Osteoblast (primary cell): ENCODE data around the gene TLR9. TPM values are rescaled to one million over a fixed set of nuclear protein-coding genes. Genes with fewer than 3 reads are reported as not detected.

Experiments used
- DNase-seq: peaks from one replicate; pipeline ENCODE4 v3.0.0; 2011; ENCODE audit warnings: low spot score, mixed read lengths; ENCODE audit not compliant: insufficient read length; ENCODE audit errors: missing footprints
- H2AFZ ChIP-seq: 2 replicates; pipeline ENCODE4 v1.6.0; 2011; ENCODE audit warnings: mild to moderate bottlenecking, low read length
- H3K27ac ChIP-seq: 2 replicates; pipeline ENCODE4 v1.5.1; 2011; ENCODE audit warnings: mild to moderate bottlenecking, low read depth, low read length, moderate library complexity
- H3K27me3 ChIP-seq: 2 replicates; pipeline ENCODE4 v1.6.0; 2012; ENCODE audit warnings: mild to moderate bottlenecking, control low read depth, inconsistent platforms, low read length, moderate library complexity; ENCODE audit not compliant: insufficient read depth
- H3K36me3 ChIP-seq: 2 replicates; pipeline ENCODE4 v1.5.1; 2011; ENCODE audit warnings: mild to moderate bottlenecking, low read length, control low read depth, moderate library complexity; ENCODE audit not compliant: insufficient read depth
- H3K4me1 ChIP-seq: 2 replicates; pipeline ENCODE4 v1.5.1; 2011; ENCODE audit warnings: mild to moderate bottlenecking, low read length, control low read depth, moderate library complexity; ENCODE audit not compliant: insufficient read depth
- H3K4me2 ChIP-seq: 2 replicates; pipeline ENCODE4 v1.6.0; 2011; ENCODE audit warnings: mild to moderate bottlenecking, low read length; ENCODE audit not compliant: insufficient read depth
- H3K4me3 ChIP-seq: fragments of 200-600 bp; sonication (generic); 3 replicates; pipeline ENCODE4 v1.5.1; 2012; ENCODE audit warnings: mild to moderate bottlenecking, low read length, inconsistent platforms; ENCODE audit not compliant: insufficient read depth
- H3K79me2 ChIP-seq: 2 replicates; pipeline ENCODE4 v1.6.0; 2012; ENCODE audit warnings: mild to moderate bottlenecking, low read length, control low read depth, inconsistent platforms; ENCODE audit not compliant: insufficient read depth
- H3K9me3 ChIP-seq: 2 replicates; pipeline ENCODE4 v1.5.1; 2011; ENCODE audit warnings: low read depth, low read length, control low read depth
- H4K20me1 ChIP-seq: 2 replicates; pipeline ENCODE4 v1.6.0; 2012; ENCODE audit warnings: mild to moderate bottlenecking, low read length, control low read depth; ENCODE audit not compliant: insufficient read depth
- total RNA-seq: library from RNA; depleted of rRNA; stranded (reverse); fragments of >200 nt; gene quantifications from 2 replicates; pipeline ENCODE4 v1.2.3, GENCODE V29; 2012
- TF ChIP-seq, protein P1 (sequence below): IDR thresholded peaks from 2 replicates; pipeline ENCODE4 v1.5.1; 2011; ENCODE audit warnings: mild to moderate bottlenecking, low read depth, low read length, moderate library complexity; ENCODE audit errors: extremely low read depth

Gene TLR9
- total RNA-seq, 1 donor: not detected

DNA sequence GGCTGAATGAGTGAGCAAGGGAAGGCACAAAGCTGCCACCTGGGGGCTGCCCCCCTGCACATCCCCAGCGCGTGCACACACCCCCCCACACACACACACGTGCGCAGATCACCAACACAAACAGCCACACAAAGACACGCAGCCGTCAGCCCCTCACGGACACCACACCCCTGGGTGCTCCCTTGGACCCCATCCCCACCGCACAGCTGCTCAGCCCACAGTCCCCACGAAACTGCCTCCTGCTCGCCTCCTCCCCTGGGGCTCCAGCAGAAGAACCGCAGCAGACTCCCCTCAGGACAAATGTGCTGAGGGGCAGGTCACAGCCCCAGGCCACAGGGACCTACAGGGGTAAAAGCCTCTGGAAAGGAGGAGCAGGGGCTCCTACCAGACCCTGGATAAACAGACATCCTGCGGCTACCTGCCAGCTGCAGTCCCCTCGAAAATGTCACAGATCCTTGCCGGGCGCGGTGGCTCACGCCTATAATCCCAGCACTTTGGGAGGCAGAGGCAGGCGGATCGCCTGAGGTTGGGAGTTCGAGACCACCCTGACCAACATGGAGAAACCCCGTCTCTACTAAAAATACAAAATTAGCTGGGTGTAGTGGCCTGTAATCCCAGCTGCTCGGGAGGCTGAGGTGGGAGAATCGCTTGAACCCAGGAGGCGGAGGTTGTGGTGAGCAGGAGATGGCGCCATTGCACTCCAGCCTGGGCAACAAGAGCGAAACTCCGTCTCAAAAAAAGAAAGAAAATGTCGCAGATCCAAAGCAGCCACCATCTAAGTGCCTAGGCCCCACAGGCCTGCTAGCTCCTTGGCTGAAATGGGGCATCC is 7.0 kb upstream of the TLR9 start:
- peaks cover 12% of the 10 kb centered on the region for H3K4me1 ChIP-seq
- peaks cover 52% of the 10 kb centered on the region for H3K79me2 ChIP-seq
- H2AFZ ChIP-seq: no peak overlapping the region
- H3K27me3 ChIP-seq: no peaks in the 10 kb centered on the region
- H4K20me1 ChIP-seq: peaks cover 38% of the 10 kb centered on the region
- H3K27ac ChIP-seq: no peak overlapping the region
- H3K4me2 ChIP-seq: no peak overlapping the region
- peak; percentile 51 for DNase-seq
- no peak overlapping the region for H3K4me3 ChIP-seq
- H3K36me3 ChIP-seq: peaks cover 39% of the 10 kb centered on the region
- H3K9me3 ChIP-seq: no peaks in the 10 kb centered on the region
- TF ChIP-seq, protein P1, sequence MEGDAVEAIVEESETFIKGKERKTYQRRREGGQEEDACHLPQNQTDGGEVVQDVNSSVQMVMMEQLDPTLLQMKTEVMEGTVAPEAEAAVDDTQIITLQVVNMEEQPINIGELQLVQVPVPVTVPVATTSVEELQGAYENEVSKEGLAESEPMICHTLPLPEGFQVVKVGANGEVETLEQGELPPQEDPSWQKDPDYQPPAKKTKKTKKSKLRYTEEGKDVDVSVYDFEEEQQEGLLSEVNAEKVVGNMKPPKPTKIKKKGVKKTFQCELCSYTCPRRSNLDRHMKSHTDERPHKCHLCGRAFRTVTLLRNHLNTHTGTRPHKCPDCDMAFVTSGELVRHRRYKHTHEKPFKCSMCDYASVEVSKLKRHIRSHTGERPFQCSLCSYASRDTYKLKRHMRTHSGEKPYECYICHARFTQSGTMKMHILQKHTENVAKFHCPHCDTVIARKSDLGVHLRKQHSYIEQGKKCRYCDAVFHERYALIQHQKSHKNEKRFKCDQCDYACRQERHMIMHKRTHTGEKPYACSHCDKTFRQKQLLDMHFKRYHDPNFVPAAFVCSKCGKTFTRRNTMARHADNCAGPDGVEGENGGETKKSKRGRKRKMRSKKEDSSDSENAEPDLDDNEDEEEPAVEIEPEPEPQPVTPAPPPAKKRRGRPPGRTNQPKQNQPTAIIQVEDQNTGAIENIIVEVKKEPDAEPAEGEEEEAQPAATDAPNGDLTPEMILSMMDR: no peak

DNA sequence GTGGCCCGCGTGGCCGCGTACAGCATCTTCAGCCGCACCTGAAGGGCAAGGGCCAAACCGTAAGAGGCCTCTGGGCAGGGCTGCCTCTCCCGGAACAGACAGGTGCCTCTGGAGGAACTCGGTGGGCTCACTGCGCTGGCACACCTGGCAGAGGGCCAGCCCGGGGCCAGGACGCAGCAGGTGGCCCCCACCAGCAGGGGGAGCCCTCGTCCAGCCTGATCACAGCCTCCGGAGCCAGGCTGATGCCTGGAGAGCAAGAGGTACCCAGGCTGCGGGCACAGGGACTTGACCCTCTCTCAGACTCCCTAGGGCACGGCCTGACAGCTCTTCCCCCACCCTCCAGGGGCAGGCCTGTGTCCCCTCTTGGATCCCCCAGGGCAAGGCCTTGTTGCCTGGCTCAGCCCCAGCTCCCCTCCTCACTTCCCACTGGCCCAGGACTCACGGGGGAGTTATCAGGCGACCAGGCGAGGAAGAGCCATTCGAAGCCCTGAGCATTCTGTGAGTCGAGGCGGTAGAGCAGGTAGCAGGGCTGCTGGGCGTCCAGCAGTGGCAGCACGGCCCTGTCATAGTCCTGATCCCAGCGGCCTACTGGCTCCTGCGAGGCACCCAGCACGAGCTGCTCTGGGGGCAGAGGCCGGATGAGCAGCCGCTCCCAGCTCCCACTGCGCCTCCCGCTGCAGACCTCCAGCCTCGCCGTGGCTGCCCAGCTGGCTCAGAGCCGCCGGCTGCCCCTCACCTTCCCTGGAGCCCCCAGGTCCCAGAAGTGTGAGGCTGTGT is 6.2 kb upstream of the TLR9 start:
- H3K27ac ChIP-seq: no peak overlapping the region
- peaks cover 39% of the 10 kb centered on the region for H3K36me3 ChIP-seq
- no peaks in the 10 kb centered on the region for H3K9me3 ChIP-seq
- no peak overlapping the region for H3K4me3 ChIP-seq
- H4K20me1 ChIP-seq: peaks cover 36% of the 10 kb centered on the region
- TF ChIP-seq, protein P1: peak; percentile 80
- no peaks in the 10 kb centered on the region for H3K27me3 ChIP-seq
- H3K79me2 ChIP-seq: peaks cover 45% of the 10 kb centered on the region
- H2AFZ ChIP-seq: no peak overlapping the region
- H3K4me1 ChIP-seq: peaks cover 4% of the 10 kb centered on the region
- peak; percentile 98 for DNase-seq
- H3K4me2 ChIP-seq: no peak overlapping the region

DNA sequence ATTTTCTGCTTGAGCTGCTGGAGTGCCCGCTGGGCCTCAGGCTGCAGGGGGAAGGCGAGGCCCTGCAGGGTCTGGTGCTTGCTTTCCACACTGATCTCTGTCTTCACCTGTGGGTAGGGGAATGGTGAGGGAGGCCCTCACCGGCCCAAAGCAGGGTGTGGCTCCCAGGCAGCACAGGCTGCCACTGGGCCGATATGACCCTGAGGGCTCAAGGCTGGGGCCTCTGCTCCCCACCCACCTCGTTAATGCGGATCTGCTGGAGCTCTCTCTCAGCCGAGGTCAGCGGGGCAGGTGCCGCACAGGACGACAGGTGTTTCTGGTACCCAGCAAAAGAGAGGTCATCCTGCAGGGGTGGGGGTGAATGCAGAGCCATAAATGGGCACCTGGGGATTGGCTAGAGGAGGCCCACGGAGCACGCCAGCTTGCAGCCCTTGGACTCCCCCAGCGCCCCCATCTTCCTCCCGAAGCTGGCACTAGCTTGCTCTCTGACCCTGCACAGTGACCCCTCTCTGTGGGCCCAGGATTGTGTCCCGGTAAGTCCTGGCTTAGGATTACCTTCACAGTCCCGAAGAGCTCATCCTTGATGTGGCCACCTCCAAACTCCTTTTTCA is 5.5 kb upstream of the TLR9 start:
- TF ChIP-seq, protein P1: no peak
- Histone ChIP-seq H3K79me2 (peaks cover 39% of the 10 kb centered on the region), H4K20me1 (peaks cover 34% of the 10 kb centered on the region)

More for the DNA sequence above, 5.5 kb upstream of the TLR9 start:
- no peaks in the 10 kb centered on the region for H3K27me3 ChIP-seq
- no peak overlapping the region for H3K4me2 ChIP-seq
- peaks cover 39% of the 10 kb centered on the region for H3K36me3 ChIP-seq
- no peaks in the 10 kb centered on the region for H3K9me3 ChIP-seq
- no peak overlapping the region for H2AFZ ChIP-seq
- no peaks in the 10 kb centered on the region for H3K4me1 ChIP-seq
- DNase-seq: no peak
- H3K4me3 ChIP-seq: no peak overlapping the region
- no peak overlapping the region for H3K27ac ChIP-seq
